HL-60/S4 (cell line): ENCODE results near the gene MYEOV.

Experiments used
- in situ Hi-C: fragments of 300-500 bp; cut with MboI; formaldehyde crosslinking; loops from 2 replicates; pipeline ENCODE4 v1.14.3; 2022; ENCODE audit warnings: low sequenced_read_pairs

Gene MYEOV

DNA sequence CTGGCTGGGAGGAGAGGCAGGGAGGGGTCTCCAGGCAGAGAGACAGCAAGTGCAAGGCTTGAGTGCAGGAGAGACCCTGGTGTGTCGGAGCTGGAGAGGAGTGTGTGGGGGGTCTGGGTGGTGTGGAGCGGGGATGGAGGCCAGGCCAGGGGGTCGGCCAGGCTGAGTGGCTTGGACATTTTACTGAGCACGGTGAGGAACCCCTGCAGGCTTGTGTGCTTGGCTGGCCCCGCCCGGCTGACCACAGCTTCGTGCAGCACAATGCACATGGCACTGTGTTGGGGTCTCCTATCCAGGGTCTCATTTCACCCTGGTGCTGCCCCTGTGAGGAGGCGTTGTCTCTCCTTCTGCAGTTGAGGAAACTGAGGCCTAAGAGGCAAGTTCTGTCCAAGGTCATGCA lies 5.6 kb downstream of the MYEOV start:
- in situ Hi-C loops, result loop anchor here (10.0 kb wide), 1 partner anchor 145 kb away; no protein-coding TSS in a partner anchor

DNA sequence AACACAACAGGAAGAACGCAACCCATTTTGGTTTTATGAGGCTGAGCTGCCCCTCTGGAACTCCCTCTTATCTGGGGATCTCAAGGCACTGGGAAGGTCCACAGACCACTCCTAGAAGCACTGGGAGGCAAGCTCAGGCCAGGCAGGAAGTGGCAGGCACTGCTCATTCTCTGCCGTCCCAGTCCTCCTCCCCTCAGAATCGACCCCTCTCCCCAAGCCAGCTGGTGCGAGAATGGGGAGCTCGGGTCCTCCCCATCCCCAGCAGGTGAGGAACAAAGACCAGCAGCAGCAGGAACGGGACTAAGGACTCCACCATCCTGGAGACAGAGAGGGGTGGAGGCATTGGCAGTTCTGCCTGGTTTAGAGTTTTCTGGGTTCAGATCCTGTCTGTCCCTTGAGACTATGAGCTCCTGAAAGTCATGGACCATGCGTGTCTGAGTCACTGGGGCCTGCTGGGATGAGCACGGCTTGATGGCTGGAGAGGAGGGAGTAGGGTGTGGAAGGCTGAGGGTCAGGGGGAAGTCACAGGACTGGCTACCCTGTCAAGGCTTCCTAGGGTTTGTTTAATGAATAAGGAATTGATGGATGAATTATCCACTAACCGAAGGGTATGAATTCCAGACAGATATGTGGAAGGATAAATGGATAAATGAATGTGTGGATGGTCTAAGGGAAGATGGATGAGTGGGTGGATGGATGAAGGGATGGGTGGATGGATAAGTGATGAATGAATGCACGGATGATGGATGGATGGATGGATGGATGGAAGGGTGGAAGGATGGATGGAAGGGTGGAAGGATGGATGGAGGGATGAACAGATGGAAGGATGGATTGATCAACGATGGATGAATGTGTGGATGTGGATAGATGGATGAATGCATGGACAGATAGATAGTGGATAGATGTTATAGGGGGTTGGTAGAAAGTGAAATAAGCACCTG lies 6.4 kb downstream of the MYEOV start:
- in situ Hi-C loops, result no loop called here

DNA sequence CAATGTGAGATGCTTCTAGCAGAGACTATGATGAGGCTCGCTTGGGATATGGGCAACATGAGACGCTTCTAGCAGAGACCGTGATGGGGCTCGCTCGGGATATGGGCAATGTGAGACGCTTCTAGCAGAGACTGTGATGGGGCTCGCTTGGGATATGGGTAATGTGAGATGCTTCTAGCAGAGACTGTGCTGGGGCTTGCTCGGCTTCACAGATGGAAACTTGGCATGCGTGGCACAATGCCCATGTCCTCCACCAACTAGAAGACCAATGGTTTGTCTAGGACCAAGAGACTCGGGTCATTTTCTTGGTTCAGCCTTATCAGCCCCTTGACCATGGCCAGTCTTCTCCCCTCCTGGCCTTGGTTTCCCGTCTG lies 7.1 kb downstream of the MYEOV start:
- in situ Hi-C loops, result no loop called here

DNA sequence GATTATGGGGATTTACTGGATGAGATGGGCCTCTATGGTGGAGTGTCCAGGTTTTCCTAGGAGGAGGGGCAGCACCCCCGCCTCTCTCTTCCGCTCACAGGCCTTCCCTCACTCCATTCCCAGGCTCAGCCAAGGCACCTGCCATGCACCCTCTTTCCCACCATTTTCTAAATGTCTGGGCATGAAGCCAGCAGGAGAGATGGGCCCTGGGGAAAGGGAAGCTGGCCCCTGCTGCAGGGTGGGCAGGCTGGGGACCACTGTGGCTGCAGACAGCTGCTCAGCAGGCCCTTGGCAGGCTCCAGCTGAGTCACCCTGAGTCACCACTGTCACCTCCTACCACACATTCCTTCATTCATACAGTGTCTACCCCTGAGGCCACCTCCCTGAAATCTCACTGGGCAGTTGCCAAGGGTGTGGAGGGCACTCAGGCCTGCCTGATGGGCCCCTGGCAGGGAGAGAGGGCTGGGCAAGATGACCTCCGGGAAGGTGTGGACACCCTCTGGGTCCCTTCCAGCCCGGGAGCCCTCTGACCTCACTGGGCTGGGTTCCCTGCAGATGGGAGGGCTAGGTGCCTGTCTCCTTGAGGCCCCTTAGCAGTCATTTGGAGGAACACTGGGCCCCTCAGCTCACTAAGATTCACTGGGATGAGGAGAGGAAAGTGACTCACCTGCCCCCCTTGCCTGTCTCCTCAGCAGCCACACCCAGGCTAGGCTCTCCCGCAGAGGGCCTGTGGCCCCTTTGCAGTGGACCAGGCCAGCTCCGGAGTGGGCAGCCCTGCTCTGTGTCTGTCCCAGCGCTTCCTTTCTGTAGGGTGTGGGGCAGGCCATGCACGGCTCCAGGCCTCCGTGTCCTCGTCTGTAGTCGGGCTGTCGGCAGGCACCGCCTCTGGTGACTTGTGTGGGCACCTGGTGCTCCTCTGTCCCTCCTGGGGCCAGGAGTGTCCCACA lies 7.8 kb downstream of the MYEOV start:
- in situ Hi-C loops, result no loop called here

DNA sequence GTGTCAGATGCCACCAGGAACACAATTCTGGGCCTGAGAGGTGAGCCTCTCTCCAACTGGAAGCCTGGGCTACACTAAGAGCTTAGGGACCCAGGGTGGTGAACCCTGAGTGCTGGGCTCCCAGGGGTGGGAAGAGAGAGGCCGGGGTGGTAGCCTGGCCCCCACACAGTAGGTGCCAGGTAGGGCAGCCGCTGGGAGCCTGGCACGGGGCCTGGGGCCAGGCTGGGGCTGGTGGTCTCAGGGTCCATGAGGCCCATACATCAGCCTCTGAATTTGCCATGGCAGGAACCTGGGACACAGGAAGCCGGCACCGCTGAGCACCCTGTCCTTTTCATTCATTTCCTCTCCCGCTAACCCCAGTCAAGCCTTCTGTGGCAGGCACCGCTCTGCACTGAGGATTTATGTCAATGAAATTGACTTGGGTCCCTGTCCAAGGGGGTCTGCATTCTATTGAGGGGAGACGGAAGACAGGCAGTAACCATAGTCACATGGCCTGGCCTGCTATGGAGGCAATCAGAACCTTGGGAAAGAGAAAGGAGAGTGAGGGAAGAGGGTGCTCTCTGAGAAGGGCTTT lies 8.6 kb downstream of the MYEOV start:
- in situ Hi-C loops, result no loop called here

DNA sequence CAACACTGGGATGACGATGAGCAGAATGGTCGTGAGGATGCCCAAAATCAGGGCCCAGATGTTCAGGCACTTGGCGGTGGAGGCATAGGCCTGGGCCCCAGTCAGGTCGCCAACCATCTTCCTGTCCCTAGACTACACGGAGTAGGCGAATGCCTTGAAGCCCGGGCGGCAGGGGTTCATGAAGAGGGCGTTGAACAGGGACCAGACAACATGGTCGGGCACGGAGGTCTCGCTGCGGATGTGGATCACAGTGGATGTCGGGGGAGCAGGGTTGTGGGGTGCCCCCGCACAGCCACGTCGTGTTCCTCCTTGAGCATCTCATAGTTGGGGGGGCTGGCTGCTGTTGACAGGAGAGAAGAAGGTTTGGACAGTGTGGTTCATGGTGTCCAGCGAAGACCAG lies 9.5 kb downstream of the MYEOV start:
- in situ Hi-C loops, result no loop called here

- in situ Hi-C loops, result no loop called here
Measured at GRCh38 chr11:69304258-69304657, 10.3 kb downstream of the MYEOV start.

GRCh38 chr11:69304686-69305085 lies 10.7 kb downstream of the MYEOV start:
- in situ Hi-C loops, result no loop called here

- in situ Hi-C loops, result no loop called here
Measured at GRCh38 chr11:69305885-69306540, 12.1 kb downstream of the MYEOV start.

GRCh38 chr11:69306821-69307220 lies 12.9 kb downstream of the MYEOV start:
- in situ Hi-C loops, result no loop called here

DNA sequence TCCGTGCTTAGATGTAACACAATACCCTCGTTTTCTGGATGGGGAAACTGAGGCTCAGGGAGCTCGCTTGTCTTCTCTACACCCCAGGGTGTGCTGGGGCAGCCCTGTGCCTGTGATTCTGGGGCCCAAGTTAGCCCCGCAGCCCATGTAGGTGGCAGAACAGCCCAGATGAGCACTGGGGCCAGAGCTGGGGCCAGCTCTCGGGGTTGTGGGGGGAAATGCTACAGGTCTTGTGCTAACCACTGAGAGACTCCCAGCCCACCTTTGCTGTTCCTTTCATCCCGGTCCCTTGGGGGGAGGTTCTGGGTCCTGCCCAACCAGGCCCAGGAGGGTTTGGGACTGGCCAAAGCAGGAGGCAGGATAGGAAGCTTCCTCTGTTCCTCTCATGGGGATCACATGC lies 13.5 kb downstream of the MYEOV start:
- in situ Hi-C loops, result no loop called here

GRCh38 chr11:69307871-69308431 lies 14.0 kb downstream of the MYEOV start:
- in situ Hi-C loops, result no loop called here

DNA sequence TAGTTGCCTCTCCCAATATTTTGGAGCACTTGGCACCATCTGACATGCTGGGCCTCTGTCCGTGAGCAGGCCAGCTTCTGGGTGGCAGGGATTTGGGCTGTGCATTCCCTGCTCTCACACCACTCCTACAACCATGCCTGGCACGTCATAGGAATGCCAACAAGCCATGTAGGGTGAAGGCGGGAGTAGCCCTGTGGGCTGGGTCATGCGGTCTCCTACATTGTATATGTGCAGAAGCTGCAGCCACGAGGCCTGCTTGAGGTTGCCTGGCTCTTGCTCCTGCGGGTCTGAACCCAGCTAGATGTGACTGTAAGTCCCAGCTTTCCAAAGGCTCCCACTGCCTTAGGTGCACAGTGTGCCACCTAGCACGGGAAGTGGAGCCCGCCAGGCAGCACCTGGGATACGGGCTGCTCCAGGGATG lies 14.5 kb downstream of the MYEOV start:
- in situ Hi-C loops, result no loop called here

GRCh38 chr11:69308936-69309615 lies 15.1 kb downstream of the MYEOV start:
- in situ Hi-C loops, result no loop called here

- in situ Hi-C loops, result no loop called here
Measured at GRCh38 chr11:69309631-69310280, 15.8 kb downstream of the MYEOV start.

DNA sequence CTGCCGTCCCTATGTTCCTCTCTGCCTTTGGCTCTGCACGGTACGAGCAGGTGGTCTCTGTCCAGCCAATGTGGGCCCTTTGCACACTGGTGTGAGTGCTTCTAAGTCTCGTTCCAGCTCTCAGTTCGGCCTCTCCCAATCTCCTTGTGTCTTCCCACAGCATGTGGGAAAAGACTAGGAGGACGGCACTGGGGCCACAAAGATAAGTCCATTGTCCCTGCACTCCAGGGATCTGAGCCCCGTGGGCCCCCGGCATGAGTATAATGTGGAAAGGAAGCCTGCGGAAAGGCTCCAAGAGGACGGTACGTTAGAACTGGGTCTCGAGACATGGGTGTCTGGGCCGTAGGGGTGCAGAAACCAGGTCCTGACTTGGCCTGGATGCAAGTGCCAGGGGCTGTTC lies 16.4 kb downstream of the MYEOV start:
- in situ Hi-C loops, result no loop called here

- in situ Hi-C loops, result no loop called here
Measured at GRCh38 chr11:69310934-69311766, 17.2 kb downstream of the MYEOV start.

GRCh38 chr11:69311767-69312385 lies 17.9 kb downstream of the MYEOV start:
- in situ Hi-C loops, result no loop called here
